GM13976 (cell line): Measurements from ENCODE around the gene RAB26.

Experiments used
- DNase-seq: peaks from one replicate; pipeline ENCODE4 v3.0.0; 2012; ENCODE audit warnings: low spot score
- CTCF ChIP-seq: IDR thresholded peaks from 2 replicates; pipeline ENCODE4 v1.5.1; 2012; ENCODE audit warnings: borderline replicate concordance, mild to moderate bottlenecking; ENCODE audit not compliant: insufficient read depth; ENCODE audit errors: extremely low read depth, missing control alignments, control extremely low read depth
- in situ Hi-C: fragments of 300-500 bp; cut with MboI; formaldehyde crosslinking; loops from one replicate; pipeline ENCODE4 v1.12.0; 2022; ENCODE audit warnings: low sequenced_read_pairs, mixed read lengths, inconsistent platforms; ENCODE audit not compliant: unreplicated experiment

Gene RAB26

GRCh38 chr16:2156849-2157224, 8.4 kb downstream of the RAB26 start:
- in situ Hi-C loops = no loop called here
- DNase-seq = no peak
- TF ChIP-seq CTCF = no peak

DNA sequence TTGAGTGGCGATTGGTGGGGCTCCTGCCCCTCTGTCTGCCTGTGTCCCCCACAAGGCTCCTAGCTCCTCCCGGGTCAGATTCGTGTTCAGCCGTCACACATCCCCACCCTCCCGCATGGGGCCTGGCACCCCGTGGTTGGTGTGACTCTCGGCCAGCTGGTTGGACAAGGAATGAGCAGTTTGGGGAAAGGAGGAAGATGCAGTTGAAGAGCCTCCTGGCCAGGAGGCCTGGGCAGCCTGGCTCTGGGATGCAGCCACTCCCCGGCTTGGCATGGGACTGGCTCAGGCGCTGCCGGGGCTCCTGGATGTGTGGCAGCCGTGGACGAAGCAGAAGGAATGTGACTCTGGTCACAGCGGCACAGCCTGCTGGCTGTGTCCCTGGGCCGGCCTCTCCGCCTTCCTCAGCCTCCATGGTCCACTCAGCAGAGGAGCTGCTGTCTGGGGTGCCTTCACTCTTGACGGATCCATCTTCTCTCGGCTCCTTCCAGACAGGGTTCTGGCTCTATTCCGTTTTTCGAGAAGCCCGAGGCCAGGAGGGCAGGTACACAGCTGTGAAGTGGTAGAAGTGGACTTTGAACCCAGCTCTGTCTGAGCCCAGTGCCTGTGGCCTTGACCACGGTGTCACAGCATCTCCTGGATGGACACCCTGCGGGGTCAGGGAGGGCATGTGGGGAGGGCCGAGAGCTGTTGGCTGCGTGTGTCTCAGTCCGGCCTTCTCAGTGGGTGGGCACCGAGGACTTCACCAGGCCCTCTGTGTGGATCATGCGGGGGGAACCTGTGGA, 9.2 kb downstream of the RAB26 start:
- no peak for TF ChIP-seq CTCF
- no peak for DNase-seq
- in situ Hi-C loops = no loop called here

DNA sequence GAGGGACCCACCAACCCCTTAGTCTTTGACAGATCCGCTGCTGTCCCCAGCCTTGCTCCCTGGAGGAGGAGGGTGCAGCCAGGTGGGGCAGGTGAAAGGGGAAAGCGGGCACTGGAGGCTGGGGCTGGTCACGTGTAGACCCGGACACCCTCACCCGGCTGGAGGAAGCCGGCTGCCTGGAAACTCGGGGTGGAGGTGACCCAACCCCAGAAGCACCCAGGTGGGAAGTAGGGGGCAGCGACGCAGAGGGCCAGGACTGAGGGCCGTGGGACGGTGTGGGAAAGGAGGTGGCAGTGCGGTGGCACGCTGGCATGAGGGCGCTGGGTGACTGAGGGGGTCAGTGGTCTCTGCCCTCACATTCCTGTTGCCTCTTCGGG, 9.8 kb downstream of the RAB26 start:
- no peak for TF ChIP-seq CTCF
- no peak for DNase-seq
- in situ Hi-C loops = no loop called here

- DNase-seq = no peak
- no peak for TF ChIP-seq CTCF
- in situ Hi-C loops = no loop called here
Measured at GRCh38 chr16:2159175-2159838, 10.9 kb downstream of the RAB26 start.

GRCh38 chr16:2160915-2161551, 12.6 kb downstream of the RAB26 start:
- no peak for TF ChIP-seq CTCF
- DNase-seq = peak; percentile 72
- in situ Hi-C loops = no loop called here

DNA sequence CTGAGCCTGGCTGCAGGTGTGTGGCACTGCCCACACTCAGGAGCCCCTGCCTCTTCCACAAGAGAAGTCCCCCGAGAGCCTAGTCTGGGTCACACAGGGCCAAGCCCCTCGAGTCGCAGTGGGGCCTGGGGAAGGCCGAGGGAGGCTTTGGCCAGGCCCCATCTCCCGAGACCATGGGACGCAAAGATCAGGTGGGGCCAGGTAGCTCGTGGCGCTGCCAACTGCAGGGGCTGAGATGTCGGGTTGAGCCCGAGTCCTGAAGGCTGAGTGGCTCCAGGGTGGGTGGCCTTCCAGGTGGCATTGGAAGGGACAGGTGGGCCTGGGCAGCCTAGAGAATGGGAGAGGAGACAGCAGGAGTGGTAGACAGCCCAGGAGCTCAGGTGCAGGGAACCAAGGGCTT, 13.5 kb downstream of the RAB26 start:
- no peak for TF ChIP-seq CTCF
- in situ Hi-C loops = no loop called here
- DNase-seq = no peak
